Choroid plexus epithelial cell (primary cell): Measurements from ENCODE around the gene CCR2.

Experiments
- DNase-seq: peaks from one replicate; pipeline ENCODE4 v3.0.0-alpha.2; 2010; ENCODE audit warnings: low read depth
- H3K4me3 ChIP-seq: 2 replicates; pipeline ENCODE4 v1.5.1; 2011; ENCODE audit warnings: low read depth, mild to moderate bottlenecking, control low read depth, low read length, moderate library complexity
- CTCF ChIP-seq: conservative IDR thresholded peaks from 2 replicates; pipeline ENCODE4 v1.5.1; 2011; ENCODE audit warnings: low read depth, mild to moderate bottlenecking, control low read depth, inconsistent platforms, low read length, moderate library complexity

The CCR2 gene

DNA sequence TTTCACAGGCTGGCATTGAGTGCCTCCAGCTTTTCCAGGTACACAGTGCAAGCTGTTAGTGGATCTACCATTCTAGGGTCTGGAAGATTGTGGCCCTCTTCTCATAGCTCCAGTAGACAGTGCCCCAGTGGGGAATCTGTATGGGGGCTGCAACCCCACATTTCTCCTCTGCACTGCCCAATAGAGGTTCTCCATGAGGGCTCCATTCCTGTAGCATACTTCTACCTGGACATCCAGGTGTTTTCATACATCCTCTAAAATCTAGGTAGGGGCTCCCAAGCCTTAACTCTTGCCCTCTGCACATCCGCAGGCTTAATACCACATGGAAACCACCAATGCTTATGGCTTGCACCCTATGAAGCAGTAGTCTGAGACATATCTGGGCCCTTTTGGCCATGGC, 15.1 kb upstream of the CCR2 start:
- DNase-seq, result no peak
- TF ChIP-seq CTCF, result no peak
- no peak overlapping the region for H3K4me3 ChIP-seq

DNA sequence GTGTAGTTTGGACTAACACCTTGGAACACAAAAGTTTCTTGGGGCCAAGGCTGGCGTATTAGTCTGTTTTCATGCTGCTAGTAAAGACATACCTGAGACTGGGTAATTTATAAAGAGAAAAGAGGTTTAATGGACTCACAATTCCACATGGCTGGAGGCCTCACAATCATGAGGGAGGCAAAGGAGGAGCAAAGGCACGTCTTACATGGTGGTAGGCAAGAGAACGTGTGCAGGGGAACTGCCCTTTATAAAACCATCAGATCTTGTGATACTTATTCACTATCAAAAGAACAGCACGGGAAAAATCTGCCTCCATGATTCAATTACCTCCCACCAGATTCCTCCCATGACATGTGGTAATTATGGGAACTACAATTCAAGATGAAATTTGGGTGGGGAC, 9.4 kb upstream of the CCR2 start:
- no peak for TF ChIP-seq CTCF
- H3K4me3 ChIP-seq, result no peak overlapping the region
- no peak for DNase-seq

- no peak for DNase-seq
- H3K4me3 ChIP-seq, result no peak overlapping the region
- no peak for TF ChIP-seq CTCF
Observed at GRCh38 chr3:46348823-46349482, 5.0 kb upstream of the CCR2 start.

- TF ChIP-seq CTCF, result no peak
- H3K4me3 ChIP-seq, result no peak overlapping the region
- no peak for DNase-seq
Observed at GRCh38 chr3:46349484-46350261, 4.2 kb upstream of the CCR2 start.

GRCh38 chr3:46350262-46350565, 3.7 kb upstream of the CCR2 start:
- H3K4me3 ChIP-seq, result no peak overlapping the region
- no peak for DNase-seq
- no peak for TF ChIP-seq CTCF

- TF ChIP-seq CTCF, result no peak
- DNase-seq, result no peak
- no peak overlapping the region for H3K4me3 ChIP-seq
Observed at GRCh38 chr3:46351646-46352045, 2.3 kb upstream of the CCR2 start.

GRCh38 chr3:46353090-46353489, 821 bp upstream of the CCR2 start:
- no peak for DNase-seq
- no peak for TF ChIP-seq CTCF
- no peak overlapping the region for H3K4me3 ChIP-seq
